CD4-positive, alpha-beta T cell treated with Interleukin-6 for 4 hours (primary cell): ENCODE measurements around the gene HUS1.
"Not testable (repeated sequence)": the region's sequence is repeated elsewhere in the genome, so short reads cannot be mapped to it uniquely, and the experiment has no call there.

Experiments
- DNase-seq: peaks from one replicate; pipeline ENCODE4 v3.0.0-alpha.2; 2020; ENCODE audit warnings: mixed read lengths

Gene HUS1

GRCh38 chr7:47979145-47979831, at the start of gene HUS1:
TSS of gene HUS1 (minus strand) at chr7:47979615. CDS start at chr7:47979519, 96 bp downstream.
- peak; percentile 91 for DNase-seq

GRCh38 chr7:48028938-48029337, 49.5 kb upstream of the HUS1 start, which contains the start of gene SUN3:
TSS of gene SUN3 (minus strand) at chr7:48029107. CDS start at chr7:48028938, 169 bp downstream.
- no peak for DNase-seq

- no peak for DNase-seq
Measured at GRCh38 chr7:48025624-48026023, 46.2 kb upstream of the HUS1 start.

GRCh38 chr7:48017674-48018073, 38.3 kb upstream of the HUS1 start:
- DNase-seq = no peak

GRCh38 chr7:48016641-48017040, 37.2 kb upstream of the HUS1 start:
- DNase-seq = no peak

GRCh38 chr7:48011951-48012350, 32.5 kb upstream of the HUS1 start:
- DNase-seq = no peak

GRCh38 chr7:48011323-48011722, 31.9 kb upstream of the HUS1 start:
- no peak for DNase-seq

- DNase-seq = no peak
Measured at GRCh38 chr7:48009954-48010353, 30.5 kb upstream of the HUS1 start.

GRCh38 chr7:48009257-48009656, 29.8 kb upstream of the HUS1 start:
- DNase-seq = no peak

- no peak for DNase-seq
Measured at GRCh38 chr7:48006866-48007265, 27.5 kb upstream of the HUS1 start.

- DNase-seq = no peak
Measured at GRCh38 chr7:48004638-48005037, 25.2 kb upstream of the HUS1 start.

GRCh38 chr7:48004032-48004431, 24.6 kb upstream of the HUS1 start:
- no peak for DNase-seq

GRCh38 chr7:48000164-48000563, 20.7 kb upstream of the HUS1 start:
- not testable (repeated sequence) for DNase-seq

GRCh38 chr7:47999413-47999812, 20.0 kb upstream of the HUS1 start:
- no peak for DNase-seq

- DNase-seq = no peak
Measured at GRCh38 chr7:47992446-47992845, 13.0 kb upstream of the HUS1 start.

GRCh38 chr7:47991741-47992311, 12.4 kb upstream of the HUS1 start:
- peak; percentile 93 for DNase-seq

GRCh38 chr7:47991270-47991669, 11.9 kb upstream of the HUS1 start:
- DNase-seq = no peak

- no peak for DNase-seq
Measured at GRCh38 chr7:47990592-47990991, 11.2 kb upstream of the HUS1 start.

GRCh38 chr7:47989607-47990400, 10.4 kb upstream of the HUS1 start:
- not testable (repeated sequence) for DNase-seq

GRCh38 chr7:47988496-47989386, 9.3 kb upstream of the HUS1 start:
- DNase-seq = no peak

- no peak for DNase-seq
Measured at GRCh38 chr7:47982610-47983009, 3.2 kb upstream of the HUS1 start.

GRCh38 chr7:47980648-47981047, 1.2 kb upstream of the HUS1 start:
- DNase-seq = not testable (repeated sequence)

GRCh38 chr7:47979832-47980181, 392 bp upstream of the HUS1 start:
- no peak for DNase-seq
